ENCODE measurements around the gene SLC24A3. TPM values are rescaled to one million over a fixed set of nuclear protein-coding genes. Genes with fewer than 3 reads are reported as not detected.

SLC24A3 gene
- total and polyA plus RNA-seq, 7 donors = 0.92 to 20.8 (median 13.5) TPM

- Histone ChIP-seq H3K27me3 (no peaks in the 10 kb centered on the region), H3K4me3 (no peak overlapping the region), H3K27ac (no peak overlapping the region), H3K9me3 (no peaks in the 10 kb centered on the region), H3K36me3 (no peaks in the 10 kb centered on the region), H3K4me1 (peaks cover 0 to 9% (median 5%) of the 10 kb centered on the region in 4 donors)
- intact Hi-C loops (cut with DNase I) = loop anchor here (5.0 kb wide), 2 partner anchors 74 to 1029 kb away; no protein-coding TSS in a partner anchor
- no peak for TF ChIP-seq POLR2A (IDR thresholded peaks at IDR 0.05)
- no peak for TF ChIP-seq POLR2AphosphoS5 (IDR thresholded peaks at IDR 0.05)
- TF ChIP-seq EP300 (IDR thresholded peaks at IDR 0.05) = no peak
- no peak for TF ChIP-seq CTCF (IDR thresholded peaks at IDR 0.05)
- WGBS, 2 donors = 44 to 72% methylated on average over 9 of the region's 9 CpGs
- DNase-seq = no peak
Measured at GRCh38 chr20:19660808-19661378, 448.5 kb downstream of the SLC24A3 start.

- H3K4me1 ChIP-seq = peaks cover 0 to 9% (median 5%) of the 10 kb centered on the region in 4 donors
- H3K9me3 ChIP-seq = no peaks in the 10 kb centered on the region
- H3K27ac ChIP-seq = peak overlapping the region in 1 of 4 donors; percentile 42
- no peaks in the 10 kb centered on the region for H3K27me3 ChIP-seq
- H3K36me3 ChIP-seq = no peaks in the 10 kb centered on the region
- intact Hi-C loops (cut with DNase I) = loop anchor here (1.0 to 5.0 kb wide), 3 partner anchors 75 to 1030 kb away; no protein-coding TSS in a partner anchor
- TF ChIP-seq POLR2A (IDR thresholded peaks at IDR 0.05) (no peak), CTCF (IDR thresholded peaks at IDR 0.05) (peak; percentile 92 to 98 (median 96))
- WGBS, 2 donors = 59 to 62% methylated on average over 19 of the region's 19 CpGs
- DNase-seq = peak; percentile 80
- no peak overlapping the region for H3K4me3 ChIP-seq
Measured at GRCh38 chr20:19661717-19662636, 449.5 kb downstream of the SLC24A3 start.

- intact Hi-C loops (cut with DNase I) = loop anchor here (1.0 to 5.0 kb wide), 3 partner anchors 75 to 1030 kb away; no protein-coding TSS in a partner anchor
- WGBS, 2 donors = 63 to 67% methylated on average over 9 of the region's 9 CpGs
- no peak overlapping the region for H3K27ac ChIP-seq
- no peak overlapping the region for H3K4me3 ChIP-seq
- H3K36me3 ChIP-seq = no peaks in the 10 kb centered on the region
- no peak for DNase-seq
- H3K9me3 ChIP-seq = no peaks in the 10 kb centered on the region
- TF ChIP-seq POLR2AphosphoS5 (IDR thresholded peaks at IDR 0.05) (no peak), EP300 (IDR thresholded peaks at IDR 0.05) (no peak), POLR2A (IDR thresholded peaks at IDR 0.05) (no peak), CTCF (IDR thresholded peaks at IDR 0.05) (no peak)
- H3K27me3 ChIP-seq = no peaks in the 10 kb centered on the region
- peaks cover 0 to 9% (median 5%) of the 10 kb centered on the region in 4 donors for H3K4me1 ChIP-seq
Measured at GRCh38 chr20:19662637-19662995, 450.2 kb downstream of the SLC24A3 start.

- Histone ChIP-seq H3K4me1 (no peaks in the 10 kb centered on the region), H3K4me3 (no peak overlapping the region), H3K27ac (no peak overlapping the region), H3K9me3 (no peaks in the 10 kb centered on the region), H3K27me3 (no peaks in the 10 kb centered on the region), H3K36me3 (no peaks in the 10 kb centered on the region)
- TF ChIP-seq POLR2A (IDR thresholded peaks at IDR 0.05) (no peak), EP300 (IDR thresholded peaks at IDR 0.05) (no peak), CTCF (IDR thresholded peaks at IDR 0.05) (no peak), POLR2AphosphoS5 (IDR thresholded peaks at IDR 0.05) (no peak)
- intact Hi-C loops (cut with DNase I) = no loop called here
- DNase-seq = no peak
- WGBS, 2 donors = 78 to 89% methylated on average over 3 of the region's 3 CpGs
Measured at GRCh38 chr20:19668418-19668817, 456.0 kb downstream of the SLC24A3 start.

Data from sigmoid colon (tissue), 7 donors.